IPS-18a (cell line): ENCODE results near the gene MAFG.

Experiments used
- H3K27ac ChIP-seq: one replicate; pipeline ENCODE4 v1.5.1; 2013; ENCODE audit warnings: low read length
- H3K27me3 ChIP-seq: one replicate; pipeline ENCODE4 v1.6.1; 2013; ENCODE audit warnings: mild to moderate bottlenecking, low read length; ENCODE audit not compliant: control insufficient read depth, insufficient read depth
- H3K36me3 ChIP-seq: one replicate; pipeline ENCODE4 v1.6.1; 2013; ENCODE audit warnings: low read depth, low read length; ENCODE audit not compliant: control insufficient read depth
- H3K4me1 ChIP-seq: one replicate; pipeline ENCODE4 v1.6.1; 2013; ENCODE audit warnings: low read depth, low read length; ENCODE audit not compliant: control insufficient read depth
- H3K4me3 ChIP-seq: one replicate; pipeline ENCODE4 v1.5.1; 2013; ENCODE audit warnings: low read length
- H3K9ac ChIP-seq: one replicate; pipeline ENCODE4 v1.6.1; 2013; ENCODE audit warnings: mild to moderate bottlenecking, low read length, moderate library complexity
- H3K9me3 ChIP-seq: one replicate; pipeline ENCODE4 v1.6.1; 2013; ENCODE audit warnings: low read depth, low read length; ENCODE audit not compliant: control insufficient read depth

MAFG gene

DNA sequence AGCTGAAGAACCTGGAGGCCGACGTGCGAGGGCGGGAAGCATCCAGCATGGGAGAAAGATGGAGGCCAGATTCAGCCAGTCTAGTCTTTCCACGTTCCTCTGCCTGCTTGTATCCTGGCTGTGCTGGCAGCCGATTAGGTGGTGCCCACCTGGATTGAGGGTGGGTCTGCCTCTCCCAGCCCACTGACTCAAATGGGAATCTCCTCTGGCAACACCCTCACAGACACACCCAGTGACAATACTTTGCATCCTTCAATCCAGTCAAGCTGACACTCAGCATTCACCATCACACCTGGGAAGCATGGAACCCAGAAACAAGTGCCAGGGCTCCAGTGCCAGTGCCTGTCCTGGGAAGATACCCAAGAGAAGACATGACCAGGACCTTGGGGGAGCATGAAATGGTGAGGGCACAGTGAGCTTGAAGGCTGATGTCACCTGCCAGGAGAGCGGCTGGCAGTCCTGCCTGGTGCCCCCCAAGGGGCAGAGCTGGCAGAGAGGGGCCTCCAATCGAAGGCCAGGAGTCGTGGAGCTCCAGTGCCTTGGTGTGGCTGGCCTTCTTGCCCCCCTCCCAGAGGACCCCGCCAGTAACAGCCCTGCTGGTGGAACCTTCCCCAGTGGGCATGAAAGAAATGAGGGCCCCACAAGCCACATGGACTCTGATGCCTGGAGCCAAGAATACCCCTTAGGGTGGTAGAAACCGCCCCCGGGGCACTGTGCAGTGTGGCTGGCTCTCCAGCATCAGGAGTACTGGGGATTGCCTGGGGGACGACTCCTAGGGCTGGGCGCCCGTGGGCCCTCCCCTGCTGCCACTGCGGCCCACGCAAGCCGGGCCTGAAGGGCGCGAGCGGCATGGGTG is 26.1 kb downstream of the MAFG start:
- Histone ChIP-seq H3K4me1 (no peaks in the 10 kb centered on the region), H3K27me3 (peaks cover 25% of the 10 kb centered on the region), H3K36me3 (peaks cover 23% of the 10 kb centered on the region), H3K9me3 (no peaks in the 10 kb centered on the region), H3K4me3 (peak overlapping the region; percentile 1), H3K27ac (no peak overlapping the region), H3K9ac (no peak overlapping the region)

- Histone ChIP-seq H3K27ac (no peak overlapping the region), H3K9me3 (no peaks in the 10 kb centered on the region), H3K4me1 (no peaks in the 10 kb centered on the region), H3K27me3 (peaks cover 25% of the 10 kb centered on the region), H3K9ac (no peak overlapping the region), H3K36me3 (peaks cover 24% of the 10 kb centered on the region), H3K4me3 (no peak overlapping the region)
These were observed 27.2 kb downstream of the MAFG start for GRCh38 chr17:81900181-81900820.

GRCh38 chr17:81899514-81900166 is 27.9 kb downstream of the MAFG start:
- no peaks in the 10 kb centered on the region for H3K9me3 ChIP-seq
- peaks cover 27% of the 10 kb centered on the region for H3K36me3 ChIP-seq
- no peaks in the 10 kb centered on the region for H3K4me1 ChIP-seq
- H3K27ac ChIP-seq = no peak overlapping the region
- no peak overlapping the region for H3K9ac ChIP-seq
- no peak overlapping the region for H3K4me3 ChIP-seq
- peaks cover 25% of the 10 kb centered on the region for H3K27me3 ChIP-seq

DNA sequence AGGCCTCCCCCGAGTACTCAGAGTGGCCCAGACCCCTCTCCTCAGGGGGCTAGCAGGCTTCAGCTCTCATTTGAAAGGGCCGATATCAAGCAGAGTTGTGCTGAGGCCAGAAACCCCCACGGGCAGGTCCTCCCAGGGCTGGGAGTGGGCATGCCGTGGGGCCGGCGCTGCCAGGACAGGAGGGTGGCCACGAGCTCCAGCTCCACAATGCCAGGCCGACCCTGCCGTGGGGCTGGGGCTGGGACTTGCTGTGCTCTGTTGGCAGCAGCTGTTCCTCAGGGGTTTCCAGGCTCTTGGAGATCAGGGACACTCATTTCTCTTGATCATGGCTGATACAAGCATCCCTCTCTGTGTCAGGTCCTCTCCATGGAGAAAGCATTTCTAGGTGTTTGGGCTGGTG is 28.6 kb downstream of the MAFG start:
- Histone ChIP-seq H3K27me3 (peaks cover 25% of the 10 kb centered on the region), H3K9me3 (no peaks in the 10 kb centered on the region), H3K4me3 (no peak overlapping the region), H3K9ac (no peak overlapping the region), H3K27ac (no peak overlapping the region), H3K4me1 (no peaks in the 10 kb centered on the region), H3K36me3 (peaks cover 27% of the 10 kb centered on the region)

- no peaks in the 10 kb centered on the region for H3K4me1 ChIP-seq
- peaks cover 27% of the 10 kb centered on the region for H3K36me3 ChIP-seq
- H3K9ac ChIP-seq = no peak overlapping the region
- H3K27me3 ChIP-seq = peaks cover 25% of the 10 kb centered on the region
- no peaks in the 10 kb centered on the region for H3K9me3 ChIP-seq
- no peak overlapping the region for H3K27ac ChIP-seq
- no peak overlapping the region for H3K4me3 ChIP-seq
These were observed 29.3 kb downstream of the MAFG start for GRCh38 chr17:81898029-81898866.

GRCh38 chr17:81895400-81895799 is 32.1 kb downstream of the MAFG start:
- H3K36me3 ChIP-seq = peaks cover 27% of the 10 kb centered on the region
- H3K9ac ChIP-seq = no peak overlapping the region
- no peaks in the 10 kb centered on the region for H3K27me3 ChIP-seq
- no peak overlapping the region for H3K27ac ChIP-seq
- H3K4me1 ChIP-seq = peaks cover under 1% of the 10 kb centered on the region
- H3K4me3 ChIP-seq = no peak overlapping the region
- no peaks in the 10 kb centered on the region for H3K9me3 ChIP-seq

GRCh38 chr17:81891303-81891552 is 36.3 kb downstream of the MAFG start:
- no peak overlapping the region for H3K27ac ChIP-seq
- H3K27me3 ChIP-seq = no peaks in the 10 kb centered on the region
- peaks cover 44% of the 10 kb centered on the region for H3K36me3 ChIP-seq
- H3K4me3 ChIP-seq = peak overlapping the region; percentile 92
- H3K4me1 ChIP-seq = peaks cover 4% of the 10 kb centered on the region
- no peaks in the 10 kb centered on the region for H3K9me3 ChIP-seq
- H3K9ac ChIP-seq = peak overlapping the region; percentile 93

- Histone ChIP-seq H3K27ac (no peak overlapping the region), H3K27me3 (no peaks in the 10 kb centered on the region), H3K36me3 (peaks cover 50% of the 10 kb centered on the region), H3K4me3 (peak overlapping the region; percentile 92), H3K4me1 (peaks cover 4% of the 10 kb centered on the region), H3K9me3 (no peaks in the 10 kb centered on the region), H3K9ac (peak overlapping the region; percentile 93)
These were observed 36.9 kb downstream of the MAFG start for GRCh38 chr17:81890447-81891302.

DNA sequence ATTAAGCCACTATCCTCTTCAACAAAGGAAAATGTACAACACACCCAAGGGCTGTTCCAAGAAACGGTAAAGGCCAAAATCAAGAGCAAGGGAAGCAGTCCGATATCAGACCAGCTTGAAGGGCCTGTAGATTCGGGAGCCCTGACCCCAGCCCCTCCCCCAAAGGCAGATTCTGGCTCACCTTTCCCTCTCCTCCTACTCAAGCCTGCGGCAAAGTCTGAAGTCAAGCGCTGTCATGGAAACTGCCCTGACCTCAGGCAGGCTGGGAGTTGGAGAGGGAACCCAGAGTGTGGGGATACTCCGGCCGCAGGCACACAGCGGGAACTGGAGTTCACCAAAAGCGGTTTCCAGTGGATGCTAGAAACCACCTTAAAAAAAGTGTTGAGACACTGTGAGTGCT is 37.9 kb downstream of the MAFG start:
- H3K9ac ChIP-seq = no peak overlapping the region
- H3K4me1 ChIP-seq = peaks cover 4% of the 10 kb centered on the region
- H3K36me3 ChIP-seq = peaks cover 53% of the 10 kb centered on the region
- no peaks in the 10 kb centered on the region for H3K9me3 ChIP-seq
- no peak overlapping the region for H3K4me3 ChIP-seq
- no peaks in the 10 kb centered on the region for H3K27me3 ChIP-seq
- no peak overlapping the region for H3K27ac ChIP-seq

GRCh38 chr17:81888988-81889595 is 38.4 kb downstream of the MAFG start:
- no peaks in the 10 kb centered on the region for H3K27me3 ChIP-seq
- H3K4me1 ChIP-seq = peaks cover 4% of the 10 kb centered on the region
- peaks cover 57% of the 10 kb centered on the region for H3K36me3 ChIP-seq
- no peak overlapping the region for H3K9ac ChIP-seq
- no peak overlapping the region for H3K4me3 ChIP-seq
- no peak overlapping the region for H3K27ac ChIP-seq
- no peaks in the 10 kb centered on the region for H3K9me3 ChIP-seq
